HG03571 (cell line): Measurements from ENCODE around the gene GBP4.

ENCODE experiments used
- ATAC-seq: cut with Tn5 transposase; IDR thresholded peaks from one replicate; pipeline ENCODE4 v1.9.1; 2021; ENCODE audit not compliant: unreplicated experiment

The GBP4 gene

GRCh38 chr1:89171067-89171438 lies 27.7 kb downstream of the GBP4 start:
- ATAC-seq: no peak

- no peak for ATAC-seq
Measured at GRCh38 chr1:89170170-89171066, 28.3 kb downstream of the GBP4 start.

GRCh38 chr1:89169166-89169565 lies 29.6 kb downstream of the GBP4 start:
- ATAC-seq: no peak

- no peak for ATAC-seq
Measured at GRCh38 chr1:89167590-89168230, 31.0 kb downstream of the GBP4 start.

GRCh38 chr1:89166705-89167104 lies 32.0 kb downstream of the GBP4 start:
- ATAC-seq: no peak

GRCh38 chr1:89165811-89166210 lies 32.9 kb downstream of the GBP4 start:
- ATAC-seq: no peak

DNA sequence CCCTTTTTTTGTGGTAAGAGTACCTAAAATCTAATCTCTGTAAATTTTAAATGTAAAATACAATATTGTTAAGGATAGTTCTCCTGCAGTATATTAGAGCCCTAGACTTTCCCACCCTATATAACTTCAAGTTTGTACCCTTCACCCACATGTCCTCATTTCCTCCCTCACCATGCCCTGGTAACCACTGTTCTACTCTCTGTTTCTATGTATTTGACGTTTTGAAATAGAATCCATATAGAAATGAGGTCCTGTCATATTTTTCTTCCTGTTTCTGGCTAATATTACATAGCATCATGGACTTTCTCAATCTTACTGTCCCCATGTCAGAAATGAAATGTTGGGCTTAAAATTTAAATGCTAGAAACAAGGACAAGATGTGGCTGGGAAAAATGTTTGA lies 47.7 kb downstream of the GBP4 start:
- ATAC-seq: no peak

- ATAC-seq: no peak
Measured at GRCh38 chr1:89149976-89150375, 48.8 kb downstream of the GBP4 start.

- no peak for ATAC-seq
Measured at GRCh38 chr1:89149229-89149628, 49.5 kb downstream of the GBP4 start.

DNA sequence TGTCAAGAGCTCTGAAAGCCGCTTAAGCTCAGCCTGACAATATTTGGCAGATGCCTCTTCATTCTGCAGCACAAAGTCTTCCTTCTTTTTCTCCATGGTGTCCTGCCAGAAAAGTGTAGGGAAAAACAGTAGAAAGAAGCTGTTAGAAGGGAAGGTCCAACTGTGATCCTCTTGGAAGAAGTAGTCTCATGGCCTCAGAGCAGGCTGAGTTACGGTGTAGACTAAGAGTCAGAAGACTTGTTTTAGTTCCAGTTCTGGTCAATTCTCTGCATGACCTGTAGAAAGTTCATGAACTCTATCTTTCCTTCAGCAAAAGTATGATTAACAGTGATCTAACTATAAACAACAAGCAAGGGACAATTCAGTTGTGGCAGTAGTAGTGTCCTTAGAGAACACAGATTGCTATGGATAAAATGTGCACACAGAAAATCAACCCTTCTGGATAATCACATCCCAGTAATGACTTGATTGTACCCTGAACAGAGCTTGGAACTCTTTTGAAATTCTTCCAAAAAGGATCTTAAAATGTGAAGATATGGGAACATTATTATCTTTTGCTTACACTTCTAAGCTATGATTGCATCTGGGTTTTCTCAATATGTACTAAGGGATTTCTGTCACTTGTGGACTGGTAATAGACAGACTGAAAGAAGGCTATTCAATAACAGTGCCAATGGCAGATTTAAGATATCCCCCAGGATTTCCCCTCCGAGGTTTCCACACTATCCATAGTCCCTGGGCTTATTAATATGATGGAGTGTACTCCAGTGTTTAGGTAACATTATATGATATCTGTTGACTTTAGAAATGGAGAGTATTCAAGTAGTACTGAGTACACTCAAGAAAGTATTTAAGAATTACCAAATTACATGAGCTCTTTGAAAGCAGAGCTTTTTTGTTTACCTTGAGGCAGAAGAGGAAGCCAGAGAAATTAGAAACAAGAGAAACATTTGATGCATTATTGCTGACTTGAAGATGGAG lies 50.8 kb downstream of the GBP4 start:
- no peak for ATAC-seq

DNA sequence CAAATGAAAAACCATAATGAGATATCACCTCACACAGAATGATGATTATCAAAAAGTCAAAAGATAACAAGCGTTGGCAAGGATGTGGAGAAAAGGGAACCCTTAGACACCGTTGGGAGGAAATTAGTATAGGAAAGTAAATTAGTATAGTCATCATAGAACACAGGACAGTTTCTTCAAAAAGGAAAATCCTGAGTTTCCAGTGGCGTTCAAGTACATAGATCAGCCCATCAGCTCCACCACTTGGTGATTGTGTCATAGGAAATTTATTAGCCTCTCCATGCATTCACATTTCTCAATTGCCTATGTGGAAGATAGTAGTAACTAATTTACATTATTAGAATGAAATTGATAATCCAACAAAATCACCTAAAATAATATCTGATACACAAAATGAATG lies 52.0 kb downstream of the GBP4 start:
- no peak for ATAC-seq

GRCh38 chr1:89143484-89143883 lies 55.3 kb downstream of the GBP4 start:
- no peak for ATAC-seq

DNA sequence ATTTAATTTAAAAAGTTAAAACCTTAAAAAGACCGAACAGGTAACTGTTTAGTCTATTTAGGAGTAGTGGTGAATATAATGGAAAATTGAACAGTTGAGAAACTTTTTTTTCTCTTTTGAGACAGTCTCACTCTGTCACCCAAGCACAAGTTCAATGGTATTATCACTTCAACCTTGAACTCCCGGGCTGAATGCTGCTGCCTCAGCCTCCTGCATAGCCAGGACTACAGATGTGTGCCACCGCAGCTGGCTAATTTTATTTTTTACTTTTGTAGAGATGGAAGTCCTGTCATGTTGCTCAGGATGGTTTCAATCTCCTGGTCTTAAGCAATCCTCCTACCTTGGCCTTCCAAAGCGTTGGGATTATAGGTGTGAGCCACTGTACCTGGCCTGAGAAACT lies 56.6 kb downstream of the GBP4 start:
- no peak for ATAC-seq

DNA sequence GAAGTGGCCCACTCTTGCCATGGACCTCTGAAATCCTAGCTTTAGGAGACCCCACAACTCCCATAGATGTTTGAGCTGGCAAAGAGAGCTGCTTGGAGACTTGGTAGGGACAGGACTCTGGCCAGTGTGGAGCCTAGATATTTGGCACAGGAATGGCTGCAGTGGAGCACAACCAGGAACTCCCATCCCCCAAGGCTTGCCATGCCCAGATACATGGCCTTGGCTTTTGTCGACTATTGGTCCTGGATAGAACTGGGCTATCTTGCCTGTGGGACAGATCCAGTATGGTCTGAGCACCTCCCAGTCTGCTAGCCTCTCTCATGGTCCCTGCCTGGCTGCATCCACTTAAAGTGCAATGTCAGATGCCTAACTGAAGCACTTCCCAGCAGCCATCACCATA lies 65.0 kb downstream of the GBP4 start:
- no peak for ATAC-seq
